Dermis microvascular lymphatic vessel endothelial cell (primary cell): Measurements from ENCODE around the gene TNIK. TPM values are rescaled to one million over a fixed set of nuclear protein-coding genes. Genes with fewer than 3 reads are reported as not detected.

Source experiments
- DNase-seq, 2 donors: peaks; one replicate each; pipeline versions ENCODE4 v3.0.0 to v3.0.0-alpha.2; 2010; ENCODE audit warnings: low read depth in 2 of 2
- total RNA-seq: library from RNA; depleted of rRNA; stranded (reverse); fragments of >200 nt; gene quantifications from 2 replicates; pipeline ENCODE4 v1.2.1, GENCODE V29; 2014

TNIK gene
- total RNA-seq, 1 donor from 2014 or later: 18.9 TPM

GRCh38 chr3:171054231-171054630, 406.0 kb downstream of the TNIK start:
- DNase-seq: no peak

- peak; percentile 38 to 69 for DNase-seq
These were observed 410.3 kb downstream of the TNIK start for GRCh38 chr3:171049861-171050444.

GRCh38 chr3:171046760-171047159, 413.4 kb downstream of the TNIK start:
- DNase-seq: no peak

- no peak for DNase-seq
These were observed 415.1 kb downstream of the TNIK start for GRCh38 chr3:171044835-171045793.

- no peak for DNase-seq
These were observed 415.8 kb downstream of the TNIK start for GRCh38 chr3:171044384-171044783.

GRCh38 chr3:171039674-171040073, 420.5 kb downstream of the TNIK start:
- no peak for DNase-seq

GRCh38 chr3:171038342-171038741, 421.9 kb downstream of the TNIK start:
- DNase-seq: peak in 1 of 2 donors; percentile 33

- DNase-seq: no peak
These were observed 431.4 kb downstream of the TNIK start for GRCh38 chr3:171028779-171029232.

GRCh38 chr3:171028025-171028778, 432.0 kb downstream of the TNIK start:
- DNase-seq: peak in 1 of 2 donors; percentile 54

- DNase-seq: no peak
These were observed 433.5 kb downstream of the TNIK start, which contains the start of gene SLC2A2 for GRCh38 chr3:171026597-171027293. Gene SLC2A2, minus strand, starts transcription at chr3:171026720. Its CDS starts 50 bp downstream, at chr3:171026670.

GRCh38 chr3:171023566-171023965, 436.6 kb downstream of the TNIK start:
- DNase-seq: no peak

GRCh38 chr3:171021377-171021776, 438.8 kb downstream of the TNIK start:
- DNase-seq: no peak

GRCh38 chr3:171018156-171018935, 441.9 kb downstream of the TNIK start:
- DNase-seq: no peak

- no peak for DNase-seq
These were observed 446.1 kb downstream of the TNIK start for GRCh38 chr3:171013822-171014748.

GRCh38 chr3:171011873-171012336, 448.3 kb downstream of the TNIK start:
- DNase-seq: no peak
